Measurements from ENCODE around the gene IGSF9. TPM values are rescaled to one million over a fixed set of nuclear protein-coding genes. Genes with fewer than 3 reads are reported as not detected.

IGSF9 gene
- total RNA-seq, 2 experiments from 2014 or later, result 0.07 TPM; not detected in 1

DNA sequence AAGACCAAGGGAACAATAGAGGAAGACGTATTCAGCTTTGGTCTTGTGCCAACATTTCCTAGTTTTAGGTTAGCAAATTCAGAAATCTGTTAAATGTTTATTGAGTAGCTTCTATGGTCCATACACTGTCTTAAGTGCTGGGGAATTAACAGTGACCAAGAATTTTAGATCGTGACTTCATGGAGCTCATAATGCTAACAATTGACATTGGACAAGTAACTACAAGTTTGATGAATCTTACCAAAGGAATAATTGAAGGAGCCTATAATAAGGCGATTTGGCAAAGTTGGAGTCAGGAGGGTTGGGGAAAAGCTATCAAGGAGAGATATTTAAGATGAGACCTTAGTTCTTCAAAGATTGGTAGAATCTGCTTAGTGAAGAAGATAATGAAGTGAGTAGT is 10.0 kb upstream of the IGSF9 start:
- Mint-ChIP-seq H3K36me3 (ENCODE audit: low read depth) (no peaks in the 10 kb centered on the region), H3K27me3 (peaks cover 10% of the 10 kb centered on the region), H3K27ac (no peak overlapping the region), H3K4me3 (no peak overlapping the region), H3K4me1 (ENCODE audit: low read depth) (peaks cover 3% of the 10 kb centered on the region), H3K9me3 (no peaks in the 10 kb centered on the region)
- CTCF ChIA-PET, result interaction anchor here (0.6 to 8.4 kb wide), 5 partner anchors 9 to 130 kb away, joined by 3 to 70 read pairs (median 3); no protein-coding TSS in a partner anchor
- no peak for ATAC-seq
- POLR2A ChIA-PET, result no interaction called here
- TF ChIP-seq, protein P1, sequence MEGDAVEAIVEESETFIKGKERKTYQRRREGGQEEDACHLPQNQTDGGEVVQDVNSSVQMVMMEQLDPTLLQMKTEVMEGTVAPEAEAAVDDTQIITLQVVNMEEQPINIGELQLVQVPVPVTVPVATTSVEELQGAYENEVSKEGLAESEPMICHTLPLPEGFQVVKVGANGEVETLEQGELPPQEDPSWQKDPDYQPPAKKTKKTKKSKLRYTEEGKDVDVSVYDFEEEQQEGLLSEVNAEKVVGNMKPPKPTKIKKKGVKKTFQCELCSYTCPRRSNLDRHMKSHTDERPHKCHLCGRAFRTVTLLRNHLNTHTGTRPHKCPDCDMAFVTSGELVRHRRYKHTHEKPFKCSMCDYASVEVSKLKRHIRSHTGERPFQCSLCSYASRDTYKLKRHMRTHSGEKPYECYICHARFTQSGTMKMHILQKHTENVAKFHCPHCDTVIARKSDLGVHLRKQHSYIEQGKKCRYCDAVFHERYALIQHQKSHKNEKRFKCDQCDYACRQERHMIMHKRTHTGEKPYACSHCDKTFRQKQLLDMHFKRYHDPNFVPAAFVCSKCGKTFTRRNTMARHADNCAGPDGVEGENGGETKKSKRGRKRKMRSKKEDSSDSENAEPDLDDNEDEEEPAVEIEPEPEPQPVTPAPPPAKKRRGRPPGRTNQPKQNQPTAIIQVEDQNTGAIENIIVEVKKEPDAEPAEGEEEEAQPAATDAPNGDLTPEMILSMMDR (IDR thresholded peaks at IDR 0.05), result no peak
- intact Hi-C loops (cut with micrococcal nuclease), result no loop called here
- DNase-seq, result no peak

DNA sequence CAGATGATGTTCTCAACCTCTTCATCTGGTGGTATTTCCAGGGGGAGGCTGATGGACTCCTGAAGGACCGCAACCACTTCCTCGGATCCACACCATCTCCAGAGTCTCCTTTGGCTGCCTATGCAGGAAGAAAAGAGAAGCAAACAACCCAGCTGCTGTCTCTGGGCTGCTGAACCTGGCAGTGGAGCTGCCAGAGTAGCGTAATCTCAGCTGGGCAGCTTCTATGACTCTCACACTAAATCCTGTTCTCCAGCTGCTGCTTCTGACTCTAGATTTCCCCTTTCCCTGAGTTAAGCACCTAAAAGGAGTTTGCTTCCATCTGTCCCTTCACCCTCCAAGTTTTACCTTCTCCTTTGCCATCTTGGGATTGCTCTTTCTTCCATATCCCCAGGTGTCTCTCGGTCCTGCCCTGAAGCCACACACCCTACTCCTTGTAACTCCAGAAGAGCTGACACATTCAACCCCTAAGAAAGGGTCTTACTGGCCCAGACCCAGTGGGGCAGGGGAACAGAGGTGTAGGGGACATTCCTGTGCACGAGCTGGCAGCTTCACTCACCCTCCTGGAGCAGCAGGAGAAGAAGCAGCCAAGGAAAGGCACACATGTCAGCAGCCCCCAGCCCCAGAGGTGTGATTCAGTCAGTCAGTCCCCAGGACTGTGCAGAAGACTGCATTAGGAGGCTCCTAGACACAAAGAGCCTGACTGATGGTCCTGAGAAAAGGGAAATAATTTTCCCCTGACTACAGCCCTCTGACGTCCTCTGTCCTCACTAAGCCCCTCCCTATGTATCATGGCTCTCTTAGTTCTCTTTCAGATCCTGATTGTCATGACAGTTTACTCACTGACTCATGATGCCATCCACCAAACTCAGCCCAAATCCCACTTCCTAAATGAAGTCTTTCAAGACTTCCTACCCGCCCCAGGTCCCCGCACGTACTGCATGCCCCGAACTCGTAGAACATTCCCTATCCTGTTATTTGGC is 8.4 kb upstream of the IGSF9 start, which contains the start of gene SLAMF9:
Gene SLAMF9, minus strand, starts transcription at position 702 of the 980 bp plus-strand sequence. Its CDS starts 100 bp downstream, at position 602.
- TF ChIP-seq, protein P1 (IDR thresholded peaks at IDR 0.05), result no peak
- Mint-ChIP-seq H3K4me1 (ENCODE audit: low read depth) (peaks cover 2% of the 10 kb centered on the region), H3K27me3 (peaks cover 10% of the 10 kb centered on the region), H3K9me3 (no peaks in the 10 kb centered on the region), H3K4me3 (no peak within 1 kb of the TSS), H3K27ac (no peak within 1 kb of the TSS), H3K36me3 (ENCODE audit: low read depth) (no peaks in the 10 kb centered on the region)
- ChIA-PET POLR2A (interaction anchor here (1.3 to 1.4 kb wide), 2 partner anchors 29 to 31 kb away, joined by 3 to 4 read pairs; partner anchors contain the start of gene TAGLN2), CTCF (interaction anchor here (0.9 to 8.4 kb wide), 5 partner anchors 8 to 740 kb away, joined by 3 to 70 read pairs (median 3); no protein-coding TSS in a partner anchor)
- DNase-seq, result no peak
- intact Hi-C loops (cut with micrococcal nuclease), result no loop called here
- no peak for ATAC-seq

DNA sequence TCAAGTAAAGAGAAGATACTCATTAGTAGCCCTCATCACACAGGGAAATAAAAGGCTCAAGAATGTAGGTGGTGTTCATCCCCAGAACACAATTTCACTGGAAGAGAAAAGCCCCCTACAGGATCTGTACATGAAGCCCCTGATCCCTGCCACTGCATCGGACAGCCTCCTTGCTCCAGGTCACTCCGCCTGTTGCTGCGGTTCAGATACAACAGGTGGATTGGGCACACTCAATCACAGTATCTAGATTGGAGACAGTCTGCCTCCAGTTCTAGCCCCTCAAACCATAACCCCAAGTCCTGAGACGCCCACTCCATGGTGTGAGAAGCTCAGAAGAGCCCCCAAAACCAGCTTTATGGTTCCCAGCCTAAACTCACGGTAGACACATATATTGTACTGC is 7.5 kb upstream of the IGSF9 start:
- Mint-ChIP-seq H3K36me3 (ENCODE audit: low read depth) (no peaks in the 10 kb centered on the region), H3K4me1 (ENCODE audit: low read depth) (no peaks in the 10 kb centered on the region), H3K4me3 (no peak overlapping the region), H3K27ac (no peak overlapping the region), H3K9me3 (no peaks in the 10 kb centered on the region), H3K27me3 (peaks cover 10% of the 10 kb centered on the region)
- ATAC-seq, result no peak
- DNase-seq, result no peak
- intact Hi-C loops (cut with micrococcal nuclease), result no loop called here
- TF ChIP-seq, protein P1 (IDR thresholded peaks at IDR 0.05), result no peak
- POLR2A ChIA-PET, result interaction anchor here (1.3 to 1.4 kb wide), 2 partner anchors 28 to 30 kb away, joined by 3 to 4 read pairs; partner anchors contain the start of gene TAGLN2
- CTCF ChIA-PET, result interaction anchor here (0.9 to 8.4 kb wide), 3 partner anchors 54 to 739 kb away, joined by 3 to 70 read pairs (median 3); no protein-coding TSS in a partner anchor

DNA sequence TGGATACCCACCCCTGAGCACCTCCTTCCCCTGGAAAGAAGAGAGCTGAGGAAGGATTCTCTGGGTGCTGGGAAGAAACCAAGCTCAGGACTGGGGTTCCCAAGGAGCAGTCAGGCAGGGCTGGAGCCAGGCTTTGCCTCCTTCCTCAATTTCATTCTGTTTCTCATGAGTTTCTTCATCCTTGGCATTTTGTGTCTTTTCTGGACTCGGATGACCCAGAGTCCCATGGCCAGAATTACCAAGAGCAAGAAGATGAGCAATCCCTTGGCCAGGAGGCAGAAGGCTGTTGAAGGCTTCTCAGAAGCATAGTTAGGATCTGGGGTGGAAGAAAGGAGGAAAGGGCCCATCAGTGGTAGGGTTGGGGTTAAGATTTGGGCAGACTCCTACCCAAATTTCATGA is 6.1 kb upstream of the IGSF9 start:
- Mint-ChIP-seq H3K9me3 (no peaks in the 10 kb centered on the region), H3K27ac (no peak overlapping the region), H3K4me1 (ENCODE audit: low read depth) (no peaks in the 10 kb centered on the region), H3K27me3 (peaks cover 10% of the 10 kb centered on the region), H3K36me3 (ENCODE audit: low read depth) (no peaks in the 10 kb centered on the region), H3K4me3 (no peak overlapping the region)
- POLR2A ChIA-PET, result interaction anchor here (1.2 kb wide), 1 partner anchor 127 kb away, joined by 4 read pairs; no protein-coding TSS in a partner anchor
- ATAC-seq (no peak), DNase-seq (no peak)
- TF ChIP-seq, protein P1 (IDR thresholded peaks at IDR 0.05), result no peak
- CTCF ChIA-PET, result interaction anchor here (1.6 to 8.4 kb wide), 2 partner anchors 14 to 56 kb away, joined by 4 to 70 read pairs; no protein-coding TSS in a partner anchor
- intact Hi-C loops (cut with micrococcal nuclease), result no loop called here

Data from activated CD8-positive, alpha-beta T cell treated with anti-CD3 and anti-CD28 coated beads for 36 hours (primary cell).